ENCODE results near the gene RASGRF1.

The RASGRF1 gene

DNA sequence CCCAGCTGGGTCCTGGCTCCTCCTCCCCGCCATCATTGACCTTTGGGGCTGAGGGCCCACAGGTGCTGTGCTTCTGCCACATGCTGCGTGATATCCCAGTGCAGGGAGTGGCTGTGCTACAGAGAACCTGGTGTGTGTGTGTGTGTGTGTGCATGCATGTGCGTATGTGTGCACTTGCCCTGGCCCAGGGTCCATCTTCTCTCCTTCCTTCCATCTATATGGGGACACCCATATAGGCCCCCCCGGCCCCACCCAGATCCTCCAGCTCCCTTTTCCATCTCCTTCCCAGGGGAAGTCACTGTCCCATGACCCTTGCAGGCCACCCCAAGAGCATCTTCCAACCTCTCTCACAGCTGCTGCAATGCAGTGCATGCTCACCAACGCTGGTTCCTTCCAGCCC, 12.6 kb downstream of the RASGRF1 start:
- no peak overlapping the region for H3K27ac ChIP-seq
- TF ChIP-seq ZFX (IDR thresholded peaks at IDR 0.05): no peak
- TF ChIP-seq, protein P1, sequence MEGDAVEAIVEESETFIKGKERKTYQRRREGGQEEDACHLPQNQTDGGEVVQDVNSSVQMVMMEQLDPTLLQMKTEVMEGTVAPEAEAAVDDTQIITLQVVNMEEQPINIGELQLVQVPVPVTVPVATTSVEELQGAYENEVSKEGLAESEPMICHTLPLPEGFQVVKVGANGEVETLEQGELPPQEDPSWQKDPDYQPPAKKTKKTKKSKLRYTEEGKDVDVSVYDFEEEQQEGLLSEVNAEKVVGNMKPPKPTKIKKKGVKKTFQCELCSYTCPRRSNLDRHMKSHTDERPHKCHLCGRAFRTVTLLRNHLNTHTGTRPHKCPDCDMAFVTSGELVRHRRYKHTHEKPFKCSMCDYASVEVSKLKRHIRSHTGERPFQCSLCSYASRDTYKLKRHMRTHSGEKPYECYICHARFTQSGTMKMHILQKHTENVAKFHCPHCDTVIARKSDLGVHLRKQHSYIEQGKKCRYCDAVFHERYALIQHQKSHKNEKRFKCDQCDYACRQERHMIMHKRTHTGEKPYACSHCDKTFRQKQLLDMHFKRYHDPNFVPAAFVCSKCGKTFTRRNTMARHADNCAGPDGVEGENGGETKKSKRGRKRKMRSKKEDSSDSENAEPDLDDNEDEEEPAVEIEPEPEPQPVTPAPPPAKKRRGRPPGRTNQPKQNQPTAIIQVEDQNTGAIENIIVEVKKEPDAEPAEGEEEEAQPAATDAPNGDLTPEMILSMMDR (conservative IDR thresholded peaks at IDR 0.05): no peak

DNA sequence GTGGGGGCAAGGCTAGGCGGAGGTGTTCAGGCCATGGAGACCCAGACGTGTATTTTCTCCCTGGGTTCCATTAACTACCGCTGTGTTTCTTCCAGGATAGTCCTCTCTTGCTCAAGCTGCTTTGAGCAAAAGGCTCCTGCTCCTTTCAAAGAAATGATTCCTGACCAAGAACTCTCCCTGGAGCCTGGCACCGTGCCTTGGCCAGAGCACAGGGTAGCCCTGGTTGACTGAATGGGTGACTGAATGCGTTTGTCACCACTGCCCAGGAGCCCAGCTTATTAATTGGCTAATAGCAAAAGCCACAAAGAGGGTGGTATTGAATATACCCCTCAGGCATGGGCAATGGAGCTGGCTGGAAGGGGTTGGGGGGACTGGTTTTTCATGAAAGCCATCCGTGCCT, 13.9 kb downstream of the RASGRF1 start:
- no peak for TF ChIP-seq ZFX (IDR thresholded peaks at IDR 0.05)
- TF ChIP-seq, protein P1 (conservative IDR thresholded peaks at IDR 0.05): no peak
- no peak overlapping the region for H3K27ac ChIP-seq

DNA sequence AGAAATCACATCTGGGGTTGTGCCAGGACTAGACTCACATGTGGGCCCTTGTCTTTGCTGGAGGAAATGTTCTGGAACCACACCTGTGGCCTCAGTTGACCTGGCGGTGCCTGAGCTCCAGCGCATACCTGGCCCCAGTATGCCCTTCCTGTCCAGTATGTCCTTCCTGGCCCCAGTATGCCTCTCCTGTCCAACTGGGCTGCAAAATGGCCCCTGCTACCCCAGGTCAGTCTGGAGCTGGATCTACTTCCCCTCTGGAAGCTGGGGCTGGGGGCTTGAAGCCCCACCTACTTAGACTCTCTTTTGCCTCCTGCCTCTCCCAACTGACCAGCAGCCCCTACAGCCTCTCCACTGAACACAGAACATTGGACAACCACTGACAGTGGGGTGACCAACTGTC, 15.3 kb downstream of the RASGRF1 start:
- TF ChIP-seq, protein P1 (conservative IDR thresholded peaks at IDR 0.05): no peak
- TF ChIP-seq ZFX (IDR thresholded peaks at IDR 0.05): no peak
- no peak overlapping the region for H3K27ac ChIP-seq

DNA sequence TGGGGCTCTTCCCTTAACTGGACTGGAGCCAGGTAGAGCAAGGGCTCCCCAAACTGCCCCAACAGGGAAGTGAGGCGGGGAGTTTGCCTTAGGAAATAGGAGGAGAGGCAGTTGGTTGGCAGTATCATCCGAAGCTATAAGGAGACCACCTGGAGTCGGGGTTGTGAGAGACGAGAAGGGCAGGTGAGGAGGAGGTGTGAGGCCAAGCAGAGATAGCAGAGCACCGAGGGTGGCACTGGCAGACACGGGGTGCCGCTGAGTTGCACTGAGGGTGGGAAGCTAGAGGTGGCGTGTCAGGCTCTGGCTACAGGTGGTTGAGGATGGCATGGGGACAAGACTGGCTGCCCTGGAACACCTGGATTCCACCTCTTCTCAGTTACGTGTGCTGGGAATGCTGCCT, 17.2 kb downstream of the RASGRF1 start:
- H3K27ac ChIP-seq: no peak overlapping the region
- TF ChIP-seq ZFX (IDR thresholded peaks at IDR 0.05): no peak

DNA sequence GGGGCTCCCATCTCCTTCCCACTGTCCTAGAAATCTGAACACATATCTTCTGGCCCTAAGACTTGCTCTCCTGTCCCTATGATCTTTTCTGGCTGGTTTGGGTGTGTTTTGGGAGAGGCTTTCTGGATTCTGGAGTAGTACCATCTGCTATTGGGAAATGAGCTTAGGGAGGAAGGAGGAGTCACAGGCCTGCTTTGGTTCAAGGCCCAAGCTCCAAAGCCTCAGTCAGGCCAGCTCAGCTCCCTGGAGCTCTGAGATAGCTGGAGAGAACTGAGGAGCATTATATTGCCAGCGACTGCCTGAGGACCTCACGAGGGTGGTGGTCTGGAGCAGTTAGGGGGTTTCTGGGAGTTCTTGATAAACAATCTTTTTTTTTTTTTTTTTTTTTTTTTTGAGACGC, 18.7 kb downstream of the RASGRF1 start:
- H3K27ac ChIP-seq: no peak overlapping the region
- TF ChIP-seq, protein P1 (conservative IDR thresholded peaks at IDR 0.05): no peak
- TF ChIP-seq ZFX (IDR thresholded peaks at IDR 0.05): no peak

DNA sequence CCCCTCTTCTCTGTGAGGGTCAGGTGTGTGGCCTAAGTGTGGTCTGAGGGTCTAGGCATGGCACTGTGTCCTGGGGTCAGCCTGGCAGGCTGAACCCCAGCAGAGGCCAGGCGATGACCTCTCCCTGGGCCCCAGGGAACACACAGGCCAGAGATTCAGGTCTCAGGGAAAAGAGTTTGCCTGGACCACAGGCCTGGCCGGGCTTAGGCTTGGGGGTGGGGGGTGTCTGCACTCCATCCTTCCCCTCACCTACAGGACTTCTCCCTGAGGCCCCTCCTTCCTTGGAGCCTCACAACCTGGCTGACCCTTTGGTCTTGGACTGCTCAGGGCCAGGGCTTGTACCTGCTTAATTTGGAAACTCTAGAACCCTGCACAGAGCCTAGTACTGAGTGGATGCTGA, 21.8 kb downstream of the RASGRF1 start:
- TF ChIP-seq, protein P1 (conservative IDR thresholded peaks at IDR 0.05): no peak
- no peak for TF ChIP-seq ZFX (IDR thresholded peaks at IDR 0.05)

DNA sequence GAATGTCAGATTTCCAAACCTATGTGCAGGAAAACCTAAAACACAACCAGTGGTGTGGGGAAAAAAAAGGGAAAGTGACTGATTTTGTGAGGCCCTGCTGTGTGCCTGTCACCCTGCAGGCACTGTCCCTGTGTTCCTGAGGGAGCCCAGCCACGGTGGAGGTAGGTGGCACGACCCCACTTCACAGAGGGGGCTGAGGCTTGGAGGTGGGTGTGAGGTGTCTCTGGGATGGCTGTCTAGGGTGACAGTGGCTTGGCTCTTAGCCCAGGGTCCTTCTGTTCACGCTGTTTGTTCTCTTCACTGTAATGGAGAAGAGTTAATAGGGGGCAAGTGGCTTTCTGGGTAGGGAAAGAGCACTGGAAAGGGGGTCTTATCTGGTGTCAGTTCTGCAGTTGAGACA, 22.6 kb downstream of the RASGRF1 start:
- TF ChIP-seq ZFX (IDR thresholded peaks at IDR 0.05): no peak
- TF ChIP-seq, protein P1 (conservative IDR thresholded peaks at IDR 0.05): no peak
- no peak overlapping the region for H3K27ac ChIP-seq

More for the DNA sequence above, 21.8 kb downstream of the RASGRF1 start:
- H3K27ac ChIP-seq: no peak overlapping the region

DNA sequence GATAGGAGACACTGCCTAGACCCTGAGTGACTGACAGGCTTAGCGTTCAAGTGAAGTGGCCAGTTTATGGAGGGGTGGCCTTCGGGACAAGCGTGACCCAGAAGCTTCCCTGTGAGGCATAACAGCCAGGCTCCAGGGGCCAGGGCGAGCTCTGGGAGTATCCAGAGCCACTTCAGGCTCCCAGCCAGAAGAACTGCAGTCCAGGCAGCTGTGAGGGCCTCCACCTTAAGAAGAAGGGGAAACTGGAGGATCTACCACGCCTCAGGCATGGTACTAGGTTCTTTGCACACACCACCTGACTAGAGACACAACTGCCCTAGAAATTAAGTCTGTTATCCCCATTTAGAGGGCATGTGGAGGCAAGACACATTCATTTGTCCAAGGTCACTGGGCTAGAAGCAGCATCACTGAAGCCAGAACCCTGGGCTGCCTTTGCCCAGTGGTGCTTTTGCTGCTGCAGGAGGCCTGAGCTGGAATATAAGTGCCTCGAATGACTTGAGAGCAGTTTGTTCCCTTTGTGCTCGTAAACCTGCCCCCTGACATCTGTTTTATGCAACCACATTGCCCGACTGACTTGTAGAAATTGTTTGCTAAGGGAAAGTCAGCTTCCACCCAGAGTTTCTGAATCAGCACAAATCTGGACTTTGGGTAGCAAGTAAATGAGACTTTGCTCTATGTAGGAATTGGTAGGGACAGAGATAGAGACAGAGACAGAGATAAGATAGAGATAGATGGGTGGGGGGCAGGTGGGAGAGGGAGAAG, 23.3 kb downstream of the RASGRF1 start:
- TF ChIP-seq, protein P1 (conservative IDR thresholded peaks at IDR 0.05): no peak
- TF ChIP-seq ZFX (IDR thresholded peaks at IDR 0.05): no peak

More for the DNA sequence above, 23.3 kb downstream of the RASGRF1 start:
- H3K27ac ChIP-seq: no peak overlapping the region

All from C4-2B (cell line).